NCI-H524 treated with DMSO at 0.1 percent for 48 hours (cell line): ENCODE results near the gene OR10G7.

Experiments used
- DNase-seq: peaks from one replicate; lab custom pipeline; 2025; lab: John Stamatoyannopoulos, UW

OR10G7 gene

DNA sequence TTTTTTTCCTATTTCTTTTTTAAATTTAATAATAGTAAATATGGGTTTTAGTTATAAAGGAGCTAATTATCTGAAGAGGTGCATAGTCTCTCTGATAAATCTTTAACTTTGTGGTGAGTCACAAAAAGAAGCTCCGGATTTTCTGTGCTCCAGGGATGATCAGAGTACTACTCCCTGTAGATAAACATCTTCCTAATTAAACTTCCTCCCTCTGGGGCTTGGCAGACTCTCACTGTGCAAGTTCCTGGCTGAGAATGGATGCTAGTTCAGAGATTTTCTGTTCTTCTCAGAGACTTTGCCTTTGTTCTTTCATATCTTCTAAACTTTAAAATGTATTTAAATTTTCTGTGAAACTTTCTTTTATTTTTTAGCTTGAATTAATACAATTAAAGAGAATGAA lies at the start of gene OR10G7:
Gene OR10G7, minus strand, starts transcription at position 72 of the 400 bp plus-strand sequence. CDS start 2,324 bp downstream, outside the sequence.
- DNase-seq: no peak

DNA sequence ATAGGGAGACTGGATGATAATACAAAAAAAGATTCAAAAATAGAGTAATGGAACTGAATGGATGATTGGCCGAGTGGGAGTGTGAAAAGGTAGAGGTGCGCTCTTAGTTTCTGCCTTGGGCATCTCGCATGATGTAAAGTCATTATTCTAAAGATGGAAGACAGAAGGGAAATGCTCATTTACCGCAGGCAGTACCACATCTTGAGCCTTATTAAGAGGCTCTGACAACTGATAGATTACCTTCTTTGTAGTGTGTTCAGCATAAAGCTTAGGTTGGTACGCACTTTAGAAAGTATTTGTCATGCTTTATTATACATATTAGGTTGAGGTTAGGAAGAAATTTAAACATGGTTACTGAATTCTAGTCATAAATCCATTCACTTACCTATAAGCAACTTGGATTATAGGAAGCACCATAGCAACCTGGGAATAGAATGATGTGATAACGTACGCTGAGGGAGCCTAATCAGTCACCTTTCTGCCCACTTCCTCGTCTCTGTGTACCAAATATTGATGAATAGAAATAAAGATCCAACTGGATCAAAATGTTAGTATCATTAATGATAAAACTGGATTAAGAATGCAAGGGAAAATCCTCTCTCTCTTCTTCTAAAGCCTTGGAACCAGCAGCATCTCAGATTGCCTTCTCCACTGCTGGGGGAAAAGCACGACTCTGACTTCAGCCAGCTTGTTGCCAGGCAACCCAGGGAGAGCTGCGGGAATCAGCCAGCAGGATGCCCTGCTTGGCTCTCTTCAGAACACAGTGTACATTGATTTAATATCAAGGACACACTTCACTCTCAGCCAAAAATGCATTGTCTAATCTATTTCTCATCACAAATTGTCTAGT lies 45.1 kb upstream of the OR10G7 start:
- peak; percentile 24 for DNase-seq

GRCh38 chr11:124085583-124085982 lies 44.5 kb upstream of the OR10G7 start:
- DNase-seq: no peak

DNA sequence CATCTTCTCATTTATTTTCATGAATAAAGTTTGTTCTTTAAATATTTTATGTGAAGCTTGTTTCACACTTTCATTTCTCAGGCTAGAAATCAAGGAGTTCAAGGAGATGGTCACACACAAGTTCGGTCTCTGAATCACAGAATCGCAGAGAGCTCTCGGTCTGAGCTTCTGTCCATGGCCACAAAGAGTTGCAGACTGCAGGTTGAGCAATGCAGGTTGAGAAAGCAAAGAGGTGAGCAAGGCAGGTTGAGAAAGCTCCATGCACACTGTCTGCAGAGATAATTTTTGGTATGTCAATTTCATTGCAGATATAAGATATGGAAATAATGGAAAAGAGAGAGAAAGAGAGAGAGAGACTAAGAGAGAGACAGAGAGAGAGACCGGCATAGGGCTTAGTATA lies 41.2 kb upstream of the OR10G7 start:
- DNase-seq: no peak

DNA sequence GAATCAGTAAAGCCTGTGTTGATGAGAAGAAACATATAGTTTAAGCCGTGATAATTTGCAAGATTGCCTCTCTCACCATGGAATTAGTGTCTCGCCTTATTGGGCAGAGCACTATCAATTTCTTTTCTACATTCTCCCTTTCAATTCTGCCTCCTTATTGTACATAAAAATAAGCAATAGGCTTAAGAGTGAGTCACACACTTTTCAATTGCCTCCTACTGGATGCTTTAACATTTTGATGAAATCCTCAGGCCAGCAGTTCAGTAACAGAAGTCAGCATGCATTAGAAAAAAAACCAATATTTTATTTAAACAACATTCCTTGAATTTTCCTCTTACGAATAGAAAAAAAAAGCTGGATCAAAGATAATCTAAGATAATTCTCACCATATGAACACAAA lies 40.4 kb upstream of the OR10G7 start:
- no peak for DNase-seq

- no peak for DNase-seq
Measured at GRCh38 chr11:124080327-124081001, 39.3 kb upstream of the OR10G7 start.

DNA sequence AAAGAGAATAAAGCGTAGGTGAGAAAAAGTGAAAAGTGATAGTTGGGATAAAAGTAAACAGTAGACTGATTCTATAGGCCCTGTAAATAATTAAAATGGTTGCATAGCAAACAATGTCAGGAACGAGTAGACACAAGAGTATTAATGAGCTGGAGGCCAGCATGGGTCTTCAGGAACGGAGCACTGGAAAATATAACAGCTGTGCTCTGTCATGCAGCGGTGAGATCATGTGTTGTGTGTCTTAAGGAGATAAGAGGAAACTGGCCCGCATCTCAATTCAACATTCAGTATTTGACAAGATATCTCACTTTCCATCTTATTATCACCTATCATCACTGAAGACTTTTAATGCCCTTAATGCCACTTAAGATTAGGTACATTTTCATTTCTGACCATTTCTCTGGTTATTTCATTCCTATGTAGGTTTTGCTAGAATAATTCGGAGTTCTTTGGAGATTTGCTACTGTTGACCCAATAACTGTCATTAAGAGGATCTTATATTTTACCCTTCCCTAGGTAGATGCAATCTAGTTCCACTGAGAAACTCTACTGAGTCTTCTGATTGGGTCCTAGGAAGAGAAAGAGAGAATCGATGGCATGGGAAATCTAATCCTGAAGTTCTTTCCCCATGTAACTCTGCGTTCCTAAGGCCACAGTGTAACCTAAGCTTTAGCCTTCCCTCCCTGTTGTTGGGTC lies 38.7 kb upstream of the OR10G7 start:
- no peak for DNase-seq

GRCh38 chr11:124078591-124078990 lies 37.5 kb upstream of the OR10G7 start:
- no peak for DNase-seq

GRCh38 chr11:124077266-124077665 lies 36.1 kb upstream of the OR10G7 start:
- no peak for DNase-seq

DNA sequence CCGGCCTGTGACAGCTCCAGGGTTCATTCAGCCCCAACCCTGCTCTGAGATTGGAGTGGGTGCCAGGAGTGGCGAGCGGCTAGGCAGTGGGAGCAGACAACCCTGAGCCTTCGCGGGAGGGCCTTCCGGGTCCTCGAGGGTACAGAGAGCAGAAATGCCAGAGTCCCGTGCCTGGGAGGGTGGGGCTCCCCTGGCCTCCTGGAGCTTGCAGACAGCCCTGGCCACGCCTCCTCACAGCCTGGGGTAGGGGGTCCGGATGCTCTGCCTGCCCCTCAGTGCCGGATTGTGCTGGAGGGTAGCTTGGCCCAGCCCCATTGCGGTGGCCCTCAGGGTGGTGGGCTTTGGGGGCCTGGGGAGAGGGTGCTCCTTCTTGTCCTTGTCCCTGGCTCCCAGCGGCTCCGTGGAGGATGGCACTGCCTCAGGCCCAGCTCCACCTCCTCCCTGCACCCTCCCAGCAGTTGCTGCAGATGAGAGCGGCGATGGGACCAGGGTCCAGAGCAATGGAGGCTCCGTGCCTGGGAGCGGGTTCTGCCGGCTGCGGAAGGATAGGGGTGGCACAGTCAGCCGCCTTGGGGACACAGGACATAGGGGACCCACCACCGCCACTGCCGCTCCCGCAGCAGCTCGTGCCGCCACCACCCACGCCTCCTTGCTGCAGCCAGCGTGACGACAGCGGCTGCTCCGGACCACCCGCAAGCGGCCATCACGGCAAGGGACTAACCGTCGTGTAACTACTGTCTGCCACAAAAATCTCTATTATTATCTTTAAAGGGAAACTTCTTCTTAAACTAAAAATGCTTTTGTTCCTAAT lies 34.9 kb upstream of the OR10G7 start:
- no peak for DNase-seq

GRCh38 chr11:124075492-124075840 lies 34.3 kb upstream of the OR10G7 start:
- no peak for DNase-seq

DNA sequence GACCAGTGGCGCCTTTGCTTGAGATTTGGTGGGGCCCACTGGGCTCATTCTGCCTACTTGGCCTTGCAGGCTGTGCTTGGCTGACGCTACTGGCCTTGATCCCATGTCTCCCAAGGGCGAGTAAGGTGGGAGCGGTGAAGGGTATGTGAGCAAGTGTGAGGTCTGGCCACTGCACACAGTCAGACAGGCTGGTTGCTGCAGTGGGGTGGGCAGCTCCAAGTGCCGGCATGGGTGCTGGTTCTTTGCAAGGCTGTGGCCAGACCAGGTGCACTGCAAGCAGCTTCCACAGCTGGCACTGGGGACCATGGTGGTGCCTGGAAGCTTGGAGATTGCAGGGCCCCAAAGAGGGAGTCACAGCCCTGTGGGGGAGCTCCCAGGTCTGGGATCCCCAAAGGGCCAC lies 33.4 kb upstream of the OR10G7 start:
- DNase-seq: no peak

DNA sequence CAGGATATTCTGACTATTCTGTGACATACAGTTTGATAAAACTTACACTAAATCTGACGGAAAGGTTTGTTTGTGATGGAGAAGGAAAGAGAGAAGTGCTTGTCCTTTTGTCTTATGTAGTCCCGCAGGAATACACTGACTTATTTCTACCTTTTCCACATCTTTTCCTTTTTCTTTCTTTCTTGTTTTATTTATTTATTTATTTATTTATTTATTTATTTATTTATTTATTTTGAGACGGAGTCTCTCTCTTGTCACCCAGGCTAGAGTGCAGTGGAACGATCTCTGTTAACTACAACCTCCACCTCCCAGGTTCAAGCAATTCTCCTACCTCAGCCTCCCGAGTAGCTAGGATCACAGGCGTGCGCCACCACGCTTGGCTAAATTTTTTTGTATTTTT lies 31.0 kb upstream of the OR10G7 start:
- no peak for DNase-seq

- DNase-seq: no peak
Measured at GRCh38 chr11:124071623-124071948, 30.5 kb upstream of the OR10G7 start.

GRCh38 chr11:124070915-124071622 lies 29.9 kb upstream of the OR10G7 start:
- peak; percentile 49 for DNase-seq

GRCh38 chr11:124069429-124070401 lies 28.6 kb upstream of the OR10G7 start:
- peak; percentile 80 for DNase-seq

DNA sequence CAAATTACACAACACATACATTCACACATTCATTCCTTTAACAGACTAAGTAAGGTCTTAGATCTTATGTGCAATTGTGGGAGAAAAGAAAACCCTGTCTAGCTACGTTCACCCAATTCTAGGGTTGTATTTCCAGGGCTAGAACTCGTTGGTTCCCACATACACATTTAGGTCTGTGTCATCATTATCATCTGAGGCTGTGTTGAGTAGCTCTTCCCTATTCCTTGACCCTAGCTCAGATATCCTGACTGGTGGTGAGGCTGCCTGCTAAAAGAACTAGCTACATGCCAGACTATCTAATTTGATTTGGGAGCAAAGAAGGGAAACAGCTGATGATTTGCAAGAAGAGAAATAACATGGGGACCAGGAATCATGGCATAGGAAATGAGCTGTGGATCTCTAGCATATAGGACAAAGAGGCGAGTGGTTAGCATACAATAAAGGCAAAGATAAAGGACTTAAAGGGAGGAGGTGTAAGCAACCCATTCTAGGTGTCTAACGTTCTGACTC lies 27.5 kb upstream of the OR10G7 start:
- DNase-seq: no peak

- no peak for DNase-seq
Measured at GRCh38 chr11:124052966-124053365, 11.8 kb upstream of the OR10G7 start.

- no peak for DNase-seq
Measured at GRCh38 chr11:124050748-124051147, 9.6 kb upstream of the OR10G7 start.

DNA sequence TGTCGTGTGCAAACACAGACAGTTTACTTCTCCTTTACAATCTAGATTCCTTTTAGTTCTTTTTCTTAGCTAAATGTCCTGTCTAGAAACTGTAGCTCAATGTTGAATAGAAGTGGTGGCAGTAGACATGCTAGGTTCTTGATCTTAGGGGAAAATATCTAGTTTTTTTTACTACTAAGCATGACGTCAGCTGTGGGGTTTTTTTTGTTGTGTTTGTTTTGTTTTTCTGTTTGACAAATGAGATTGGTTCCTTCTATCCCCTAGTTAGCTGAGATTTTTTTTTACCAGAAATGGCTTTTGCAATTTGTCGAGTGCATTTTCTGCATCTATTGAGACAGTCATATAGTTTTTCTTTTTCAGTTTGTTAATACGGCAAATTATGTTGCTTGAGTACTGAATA lies 2.3 kb upstream of the OR10G7 start:
- DNase-seq: no peak
